ENCODE results near the gene KLK5. TPM values are rescaled to one million over a fixed set of nuclear protein-coding genes. Genes with fewer than 3 reads are reported as not detected.

The KLK5 gene
- total RNA-seq, 4 donors from 2014 or later, result not detected

DNA sequence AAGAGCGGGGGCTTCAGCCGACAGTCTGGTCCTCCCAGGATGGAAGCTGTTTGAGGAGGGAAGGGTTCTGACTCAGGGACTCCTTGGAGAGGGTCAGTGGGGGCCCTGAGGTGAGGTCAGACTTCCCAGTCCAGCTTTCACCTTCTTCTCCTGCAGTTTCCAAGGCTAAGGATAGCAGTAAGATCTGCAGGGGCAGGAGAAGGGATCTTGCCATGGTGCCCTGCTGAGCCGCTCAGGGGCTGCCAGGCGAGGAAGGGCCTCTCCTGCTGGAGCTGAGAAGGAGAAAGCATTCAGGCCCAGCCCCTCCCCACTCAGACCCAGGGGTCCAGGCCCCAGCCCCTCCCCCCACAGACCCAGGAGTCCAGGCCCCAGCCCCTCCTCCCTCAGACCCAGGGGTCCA, 29.3 kb upstream of the KLK5 start:
- no peaks in the 10 kb centered on the region for H3K9me3 ChIP-seq
- H3K27ac ChIP-seq (replicated peaks in 1 of 4), result no peak overlapping the region
- peaks cover 0 to 80% (median 2%) of the 10 kb centered on the region in 4 donors for H3K27me3 ChIP-seq
- no peak for TF ChIP-seq EP300 (IDR thresholded peaks at IDR 0.05)
- TF ChIP-seq, protein P1, sequence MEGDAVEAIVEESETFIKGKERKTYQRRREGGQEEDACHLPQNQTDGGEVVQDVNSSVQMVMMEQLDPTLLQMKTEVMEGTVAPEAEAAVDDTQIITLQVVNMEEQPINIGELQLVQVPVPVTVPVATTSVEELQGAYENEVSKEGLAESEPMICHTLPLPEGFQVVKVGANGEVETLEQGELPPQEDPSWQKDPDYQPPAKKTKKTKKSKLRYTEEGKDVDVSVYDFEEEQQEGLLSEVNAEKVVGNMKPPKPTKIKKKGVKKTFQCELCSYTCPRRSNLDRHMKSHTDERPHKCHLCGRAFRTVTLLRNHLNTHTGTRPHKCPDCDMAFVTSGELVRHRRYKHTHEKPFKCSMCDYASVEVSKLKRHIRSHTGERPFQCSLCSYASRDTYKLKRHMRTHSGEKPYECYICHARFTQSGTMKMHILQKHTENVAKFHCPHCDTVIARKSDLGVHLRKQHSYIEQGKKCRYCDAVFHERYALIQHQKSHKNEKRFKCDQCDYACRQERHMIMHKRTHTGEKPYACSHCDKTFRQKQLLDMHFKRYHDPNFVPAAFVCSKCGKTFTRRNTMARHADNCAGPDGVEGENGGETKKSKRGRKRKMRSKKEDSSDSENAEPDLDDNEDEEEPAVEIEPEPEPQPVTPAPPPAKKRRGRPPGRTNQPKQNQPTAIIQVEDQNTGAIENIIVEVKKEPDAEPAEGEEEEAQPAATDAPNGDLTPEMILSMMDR (IDR thresholded peaks at IDR 0.05), result no peak
- no peaks in the 10 kb centered on the region for H3K4me1 ChIP-seq
- H3K4me3 ChIP-seq, result no peak overlapping the region
- intact Hi-C loops (cut with DNase I), result no loop called here
- WGBS, result 55% methylated on average over 4 of the region's 4 CpGs
- no peak for DNase-seq (ENCODE audit: extremely low spot score)
- no peaks in the 10 kb centered on the region for H3K36me3 ChIP-seq

DNA sequence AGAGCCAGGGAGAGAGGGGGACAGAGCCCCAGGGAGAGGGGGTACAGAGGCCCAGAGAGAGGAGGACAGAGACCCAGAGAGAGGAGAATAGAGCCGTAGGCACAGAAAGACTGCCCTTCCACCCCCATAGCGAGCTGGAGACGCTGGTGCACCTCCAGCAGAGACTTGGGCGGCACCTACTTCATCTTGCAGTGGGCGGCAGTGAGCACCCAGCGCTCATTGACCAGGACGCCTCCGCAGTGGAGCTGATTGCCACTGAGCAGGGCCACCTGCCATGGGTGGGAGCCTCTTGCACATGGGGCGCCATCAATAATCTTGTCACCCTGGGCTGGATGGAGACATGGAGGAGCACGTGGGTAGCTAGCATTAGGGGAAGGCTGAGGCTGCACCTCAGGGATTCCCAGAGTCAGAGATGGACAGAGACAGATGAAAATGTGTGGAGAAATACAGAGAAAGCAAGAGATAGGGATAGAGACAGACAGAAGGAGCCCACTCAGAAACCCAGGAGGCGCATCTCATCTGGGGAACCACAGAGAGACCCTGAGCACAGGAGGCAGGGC, 28.8 kb upstream of the KLK5 start:
- peaks cover 0 to 80% (median 2%) of the 10 kb centered on the region in 4 donors for H3K27me3 ChIP-seq
- no peak for DNase-seq (ENCODE audit: extremely low spot score)
- no peaks in the 10 kb centered on the region for H3K9me3 ChIP-seq
- intact Hi-C loops (cut with DNase I), result no loop called here
- 51% methylated on average over 7 of the region's 11 CpGs for WGBS
- TF ChIP-seq POLR2AphosphoS5 (IDR thresholded peaks at IDR 0.05), result no peak
- TF ChIP-seq, protein P1 (IDR thresholded peaks at IDR 0.05), result no peak
- no peak for TF ChIP-seq EP300 (IDR thresholded peaks at IDR 0.05)
- TF ChIP-seq POLR2A (IDR thresholded peaks at IDR 0.05; ENCODE audit: low read depth), result no peak
- no peaks in the 10 kb centered on the region for H3K4me1 ChIP-seq
- no peak overlapping the region for H3K4me3 ChIP-seq
- no peaks in the 10 kb centered on the region for H3K36me3 ChIP-seq
- no peak overlapping the region for H3K27ac ChIP-seq (replicated peaks in 1 of 4)

DNA sequence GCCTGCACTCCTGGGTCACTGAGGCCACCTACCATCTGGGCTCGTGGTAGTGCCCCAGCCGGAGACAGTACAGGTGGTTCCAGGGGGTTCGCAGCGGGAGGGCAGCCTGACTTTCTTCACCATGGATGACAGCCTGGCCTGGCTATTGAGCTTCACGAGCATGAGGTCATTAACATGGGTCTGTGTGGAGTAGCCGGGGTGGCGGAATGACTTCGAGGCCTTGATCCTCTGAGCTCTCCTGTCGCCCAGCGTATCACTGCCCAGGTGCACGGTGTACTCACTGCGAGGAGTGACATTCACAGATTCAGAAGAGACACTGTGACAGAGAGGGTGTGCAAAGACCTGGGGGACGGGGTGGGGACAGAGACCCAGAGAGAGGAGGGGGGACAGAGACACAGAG, 27.4 kb upstream of the KLK5 start:
- intact Hi-C loops (cut with DNase I), result no loop called here
- Histone ChIP-seq H3K36me3 (no peaks in the 10 kb centered on the region), H3K4me1 (no peaks in the 10 kb centered on the region), H3K27me3 (peaks cover 0 to 90% (median 2%) of the 10 kb centered on the region in 4 donors), H3K4me3 (no peak overlapping the region), H3K9me3 (no peaks in the 10 kb centered on the region), H3K27ac (replicated peaks in 1 of 4) (no peak overlapping the region)
- DNase-seq (ENCODE audit: extremely low spot score), result no peak
- TF ChIP-seq POLR2A (IDR thresholded peaks at IDR 0.05; ENCODE audit: low read depth) (no peak), POLR2AphosphoS5 (IDR thresholded peaks at IDR 0.05) (no peak), EP300 (IDR thresholded peaks at IDR 0.05) (no peak)
- TF ChIP-seq, protein P1 (IDR thresholded peaks at IDR 0.05), result no peak
- 66% methylated on average over 8 of the region's 13 CpGs for WGBS

DNA sequence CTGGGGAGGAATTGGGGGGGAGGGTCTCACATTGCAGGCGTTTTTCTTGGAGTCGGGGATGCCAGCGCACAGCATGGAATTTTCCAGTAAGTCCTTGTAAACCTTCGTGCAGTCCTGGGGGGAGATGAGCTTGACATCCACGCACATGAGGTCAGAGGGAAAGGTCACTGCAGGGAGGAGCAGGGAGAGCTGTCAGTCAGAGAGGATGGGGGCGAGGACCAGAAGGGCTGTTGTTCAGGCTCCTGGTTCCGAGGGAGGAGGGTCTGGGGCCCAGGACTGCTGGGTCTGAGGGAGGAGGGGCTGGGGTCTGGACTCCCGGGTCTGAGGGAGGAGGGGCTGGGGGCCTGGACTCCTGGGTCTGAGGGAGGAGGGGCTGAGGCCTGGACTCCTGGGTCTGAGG, 26.9 kb upstream of the KLK5 start:
- Histone ChIP-seq H3K9me3 (no peaks in the 10 kb centered on the region), H3K4me1 (no peaks in the 10 kb centered on the region), H3K4me3 (no peak overlapping the region), H3K27ac (replicated peaks in 1 of 4) (no peak overlapping the region), H3K36me3 (no peaks in the 10 kb centered on the region), H3K27me3 (peaks cover 0 to 90% (median 2%) of the 10 kb centered on the region in 4 donors)
- DNase-seq (ENCODE audit: extremely low spot score), result no peak
- intact Hi-C loops (cut with DNase I), result no loop called here
- WGBS, result 37% methylated on average over 7 of the region's 8 CpGs
- TF ChIP-seq POLR2AphosphoS5 (IDR thresholded peaks at IDR 0.05), result no peak
- TF ChIP-seq EP300 (IDR thresholded peaks at IDR 0.05), result no peak
- TF ChIP-seq, protein P1 (IDR thresholded peaks at IDR 0.05), result no peak
- TF ChIP-seq POLR2A (IDR thresholded peaks at IDR 0.05; ENCODE audit: low read depth), result no peak

DNA sequence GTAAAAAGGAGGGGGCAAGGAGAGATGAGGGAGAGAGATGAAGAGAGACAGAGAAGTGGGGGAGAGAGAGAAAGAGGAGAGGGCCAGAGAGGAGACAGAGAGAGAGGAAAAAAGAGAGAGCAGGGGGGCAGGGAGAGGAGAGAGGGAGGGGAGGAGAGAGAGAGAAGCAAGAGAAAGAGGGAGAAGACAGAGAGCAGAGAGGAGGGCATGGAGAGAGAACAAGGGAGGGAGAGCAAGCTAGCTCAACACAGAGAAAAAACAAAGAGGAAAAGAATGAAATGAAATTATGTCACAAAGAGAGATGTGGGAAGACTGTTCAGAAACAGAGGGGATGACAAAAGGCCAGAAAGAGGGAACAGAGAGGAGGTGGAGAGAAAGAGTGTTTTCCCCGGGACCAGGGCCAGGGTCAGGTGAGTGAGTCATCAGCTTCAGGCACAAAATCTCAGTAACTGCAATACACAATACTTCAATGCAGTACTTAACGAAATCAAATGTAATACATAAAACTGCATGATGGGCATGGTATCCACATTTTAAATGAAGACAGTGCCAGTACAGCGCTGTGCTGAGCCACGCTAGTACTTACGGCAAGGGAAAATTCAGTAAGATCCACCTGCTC, 26.0 kb upstream of the KLK5 start:
- 55% methylated on average over 5 of the region's 5 CpGs for WGBS
- no peaks in the 10 kb centered on the region for H3K9me3 ChIP-seq
- DNase-seq (ENCODE audit: extremely low spot score), result no peak

More for the DNA sequence above, 26.0 kb upstream of the KLK5 start:
- Histone ChIP-seq H3K36me3 (no peaks in the 10 kb centered on the region), H3K27ac (replicated peaks in 1 of 4) (no peak overlapping the region), H3K4me3 (no peak overlapping the region), H3K27me3 (peaks cover 0 to 87% (median 2%) of the 10 kb centered on the region in 4 donors), H3K4me1 (no peaks in the 10 kb centered on the region)
- intact Hi-C loops (cut with DNase I), result no loop called here
- TF ChIP-seq EP300 (IDR thresholded peaks at IDR 0.05), result no peak
- TF ChIP-seq POLR2A (IDR thresholded peaks at IDR 0.05; ENCODE audit: low read depth), result no peak
- TF ChIP-seq, protein P1 (IDR thresholded peaks at IDR 0.05), result no peak
- no peak for TF ChIP-seq POLR2AphosphoS5 (IDR thresholded peaks at IDR 0.05)

Measured in esophagus muscularis mucosa (tissue), 4 donors.